ENCODE data around the gene XPO4.

XPO4 gene

DNA sequence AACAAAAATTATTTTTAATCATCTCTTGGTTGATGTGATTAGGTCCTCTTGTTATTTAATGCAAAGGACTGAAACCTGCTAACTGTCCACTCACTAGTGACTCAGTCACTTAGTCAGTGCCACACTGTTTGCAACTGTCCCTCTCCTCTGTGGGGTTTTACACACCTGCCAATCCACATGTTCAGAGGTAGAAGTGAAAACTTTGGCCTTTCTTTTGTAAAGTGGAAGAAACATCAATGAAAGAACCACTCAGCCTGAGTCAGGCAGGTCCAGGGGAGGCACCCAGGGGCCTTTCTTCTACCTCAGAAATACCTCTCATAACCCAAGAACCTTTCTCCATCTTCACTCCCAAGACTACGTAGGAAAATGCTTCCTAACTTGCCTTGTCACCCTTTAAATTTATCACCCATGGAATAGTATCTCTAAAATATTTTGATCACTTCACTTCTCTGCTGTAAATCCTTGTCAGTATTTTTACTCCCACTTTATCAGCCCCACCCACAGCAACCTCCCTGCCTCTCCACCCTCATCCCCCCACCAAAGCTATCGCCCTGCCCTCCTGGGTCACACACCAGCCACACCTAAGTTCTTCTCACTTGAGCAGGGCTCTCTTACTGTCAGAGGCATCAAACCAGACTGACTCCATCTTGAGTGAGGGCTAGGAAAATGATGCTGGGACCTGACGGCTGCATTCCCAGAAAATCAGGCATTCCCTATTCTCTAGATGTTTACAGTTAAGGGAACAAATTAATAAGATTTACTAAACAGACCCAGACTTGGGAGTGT is 99.2 kb downstream of the XPO4 start:
- no peak for TF ChIP-seq POLR2A (IDR thresholded peaks at IDR 0.05; ENCODE audit: low read depth, low read length)
- FAIRE-seq (no peak), DNase-seq (ENCODE audit: insufficient read length, low spot score) (no peak)

DNA sequence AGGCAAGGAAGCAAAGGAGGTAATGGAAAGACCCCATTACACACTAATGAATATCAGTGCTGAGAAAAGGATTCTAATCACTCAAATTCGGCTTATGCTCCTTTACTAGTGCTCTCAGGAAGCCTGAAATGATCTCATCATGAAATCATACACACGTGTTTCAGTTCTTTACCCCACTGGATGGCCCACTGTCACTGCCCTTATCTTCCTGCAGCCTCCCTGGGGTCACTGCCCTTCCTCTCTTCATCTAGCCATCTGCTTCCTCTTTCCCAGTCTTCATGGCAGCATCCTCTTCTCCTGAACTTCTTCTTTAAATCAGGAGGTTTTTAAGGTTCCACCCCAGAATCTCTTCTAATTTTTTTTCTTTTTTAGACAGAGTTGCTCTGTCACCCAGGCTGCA is 100.8 kb downstream of the XPO4 start:
- FAIRE-seq, result no peak
- TF ChIP-seq POLR2A (IDR thresholded peaks at IDR 0.05; ENCODE audit: low read depth, low read length), result no peak
- no peak for DNase-seq (ENCODE audit: insufficient read length, low spot score)

DNA sequence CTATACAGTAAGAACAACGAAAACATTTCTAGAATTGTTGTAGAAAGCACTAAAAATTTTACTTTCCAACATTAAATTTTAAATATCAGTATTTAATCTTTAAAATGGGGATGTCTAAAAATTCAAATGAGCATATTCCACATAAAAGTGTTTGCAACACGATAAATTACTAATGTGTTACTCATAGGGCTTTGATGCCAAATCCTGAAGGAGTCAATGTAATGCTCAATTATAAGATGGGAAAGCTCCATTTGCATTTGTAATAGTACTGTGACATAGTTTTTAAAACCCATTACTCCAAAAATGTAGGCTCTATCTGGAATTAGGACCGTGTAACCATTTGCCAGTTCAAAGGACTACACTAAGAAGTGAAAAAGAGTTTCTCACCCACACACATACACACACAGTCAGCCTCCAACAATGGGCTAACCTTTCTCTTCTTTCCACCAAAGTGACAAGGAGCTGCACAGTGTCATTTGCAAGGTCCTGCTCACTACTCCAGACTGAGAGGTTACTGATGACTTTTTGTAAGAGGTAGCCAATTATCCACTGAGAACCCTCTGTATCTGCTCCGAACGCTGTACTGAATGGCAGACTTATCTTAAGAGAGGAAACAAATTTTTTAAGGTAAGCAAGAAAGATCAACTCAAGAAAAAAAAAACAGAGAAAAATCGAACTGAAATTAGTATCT is 102.7 kb downstream of the XPO4 start:
- no peak for TF ChIP-seq POLR2A (IDR thresholded peaks at IDR 0.05; ENCODE audit: low read depth, low read length)
- no peak for FAIRE-seq
- no peak for DNase-seq (ENCODE audit: insufficient read length, low spot score)

DNA sequence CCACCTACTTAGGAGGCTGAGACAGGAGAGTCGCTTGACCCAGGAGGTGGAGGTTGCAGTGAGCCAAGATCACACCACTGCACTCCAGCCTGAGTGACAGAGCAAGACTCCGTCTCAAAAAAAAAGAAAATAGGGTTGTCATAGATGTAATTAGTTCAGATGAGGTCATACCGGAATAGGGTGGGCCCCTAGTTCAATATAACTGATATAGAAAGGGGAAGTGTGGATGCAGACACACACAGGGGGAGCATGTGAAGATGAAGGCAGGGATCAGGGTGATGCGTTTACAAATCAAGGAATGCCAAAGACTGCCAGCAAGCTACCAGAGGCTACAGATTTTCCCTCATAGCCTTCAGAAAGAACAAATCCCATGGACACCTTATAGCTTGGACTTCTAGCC is 104.5 kb downstream of the XPO4 start:
- TF ChIP-seq POLR2A (IDR thresholded peaks at IDR 0.05; ENCODE audit: low read depth, low read length), result no peak
- no peak for DNase-seq (ENCODE audit: insufficient read length, low spot score)
- FAIRE-seq, result no peak

DNA sequence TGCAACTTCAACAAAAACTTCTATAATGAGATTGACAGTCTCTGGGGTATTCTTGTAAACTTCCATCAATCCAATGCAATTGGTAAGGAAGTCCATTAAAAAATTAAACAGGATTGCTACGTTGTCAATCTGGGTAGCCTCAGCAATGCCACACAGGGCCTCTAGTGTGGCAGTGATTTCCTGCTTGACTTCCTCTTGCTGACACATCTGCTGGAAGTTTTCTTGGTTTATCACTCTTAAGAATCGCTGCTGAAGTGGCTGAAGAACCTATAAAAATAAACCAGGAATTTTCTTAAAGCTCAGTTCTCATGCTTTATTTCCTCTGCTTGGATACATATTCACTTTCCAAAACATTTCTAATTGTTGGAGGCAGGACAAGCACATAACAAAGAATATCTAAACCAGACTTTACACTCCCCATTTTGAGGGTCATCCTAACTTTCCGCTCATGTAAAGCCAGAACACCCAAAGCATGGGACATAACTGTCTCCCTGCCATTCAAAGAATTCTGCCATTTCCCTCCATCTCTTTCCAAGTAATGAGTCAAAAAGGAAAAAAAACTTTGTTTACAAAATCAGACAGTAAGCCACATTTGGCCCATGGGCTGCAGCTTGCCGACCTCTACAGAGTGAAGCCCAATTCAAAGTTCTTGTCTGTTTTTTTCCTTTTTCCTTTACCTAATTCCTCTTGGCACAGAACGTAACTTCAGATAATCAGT is 105.6 kb downstream of the XPO4 start:
- TF ChIP-seq POLR2A (IDR thresholded peaks at IDR 0.05; ENCODE audit: low read depth, low read length), result no peak
- DNase-seq (ENCODE audit: insufficient read length, low spot score), result no peak
- no peak for FAIRE-seq

DNA sequence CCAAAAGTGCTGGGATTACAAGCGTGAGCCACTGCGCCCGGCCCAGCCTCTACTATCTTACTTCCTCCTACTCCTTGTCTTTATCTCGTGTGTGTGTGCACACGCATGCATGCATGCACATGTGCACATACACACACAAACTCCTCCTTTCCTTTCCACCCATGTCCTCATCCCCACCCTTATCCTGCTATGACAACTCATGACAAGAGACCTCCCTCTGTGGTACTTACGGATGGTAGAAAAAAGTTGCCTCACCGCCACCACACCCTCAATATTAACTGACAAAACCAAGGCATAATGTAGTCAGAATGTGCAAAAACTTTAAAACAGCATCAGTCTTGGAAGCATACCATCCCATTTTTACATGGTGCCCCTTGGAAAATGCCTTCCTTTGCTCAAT is 112.9 kb downstream of the XPO4 start:
- FAIRE-seq, result no peak
- no peak for DNase-seq (ENCODE audit: insufficient read length, low spot score)
- TF ChIP-seq POLR2A (IDR thresholded peaks at IDR 0.05; ENCODE audit: low read depth, low read length), result no peak

DNA sequence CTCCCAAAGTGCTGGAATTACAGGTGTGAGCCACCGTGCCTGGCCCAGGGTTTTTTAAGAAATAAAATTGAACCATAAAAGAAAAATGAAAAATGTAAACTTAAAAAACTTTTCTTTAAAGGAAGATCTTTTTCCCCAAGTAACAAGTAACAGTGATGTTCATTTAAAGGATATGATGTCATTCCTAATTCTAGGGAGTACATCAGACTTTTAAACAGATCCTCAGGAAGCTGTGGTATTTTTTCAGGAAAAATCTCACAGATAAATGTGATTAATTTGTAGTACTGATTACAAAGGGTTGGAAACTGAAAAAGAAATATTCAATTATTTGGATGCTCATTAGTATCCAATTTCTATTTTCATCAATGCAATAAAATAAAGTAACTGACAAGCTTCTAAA is 114.2 kb downstream of the XPO4 start:
- TF ChIP-seq POLR2A (IDR thresholded peaks at IDR 0.05; ENCODE audit: low read depth, low read length), result no peak
- FAIRE-seq, result no peak

DNA sequence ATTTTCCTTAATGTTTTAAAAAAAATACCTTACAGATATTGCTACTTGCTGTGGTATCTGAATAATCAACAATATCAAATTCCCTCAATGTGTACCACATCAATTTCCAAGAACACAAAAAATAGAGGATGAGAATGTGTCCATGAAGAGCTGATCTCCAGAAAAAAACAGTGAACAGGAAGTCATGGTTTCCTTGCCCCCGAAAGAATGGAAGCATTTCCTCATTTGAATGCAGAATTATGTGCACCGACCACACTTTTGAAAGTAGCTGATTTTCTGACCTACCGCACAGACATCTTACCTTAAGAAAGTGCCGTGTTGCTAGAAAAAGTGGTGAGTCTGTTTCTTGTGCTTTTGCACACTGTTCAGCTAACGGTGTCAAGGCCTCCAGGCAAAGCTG is 115.4 kb downstream of the XPO4 start:
- DNase-seq (ENCODE audit: insufficient read length, low spot score) (no peak), FAIRE-seq (no peak)
- TF ChIP-seq POLR2A (IDR thresholded peaks at IDR 0.05; ENCODE audit: low read depth, low read length), result no peak

More for the DNA sequence above, 114.2 kb downstream of the XPO4 start:
- no peak for DNase-seq (ENCODE audit: insufficient read length, low spot score)

DNA sequence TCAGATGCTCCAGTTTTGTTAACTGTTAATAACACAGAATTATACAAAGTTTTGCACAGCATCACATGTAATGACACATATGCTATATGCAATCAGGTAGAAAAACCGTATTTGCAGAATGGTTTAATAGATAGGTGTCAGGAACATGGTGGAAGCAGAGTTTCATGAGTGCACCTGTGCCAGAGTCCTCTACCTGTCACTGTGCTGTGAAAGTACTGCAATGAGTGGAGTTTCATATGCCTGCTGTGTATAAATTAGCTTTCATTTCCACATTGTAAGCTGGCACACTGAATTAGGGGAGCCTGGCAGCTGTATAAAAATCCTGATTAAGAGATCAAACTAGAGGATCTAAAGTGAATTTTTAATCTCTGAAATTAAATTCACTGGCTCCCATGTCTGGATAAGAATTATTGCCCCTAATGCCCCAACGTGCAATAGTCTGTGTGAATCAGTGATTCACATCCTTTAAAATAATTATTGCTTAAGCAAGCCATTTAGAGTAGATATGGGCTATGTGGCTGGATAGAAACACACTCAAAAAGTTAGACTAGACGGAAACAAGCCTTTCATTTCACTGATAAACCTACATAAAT is 120.3 kb downstream of the XPO4 start:
- TF ChIP-seq POLR2A (IDR thresholded peaks at IDR 0.05; ENCODE audit: low read depth, low read length), result no peak
- DNase-seq (ENCODE audit: insufficient read length, low spot score) (no peak), FAIRE-seq (no peak)

DNA sequence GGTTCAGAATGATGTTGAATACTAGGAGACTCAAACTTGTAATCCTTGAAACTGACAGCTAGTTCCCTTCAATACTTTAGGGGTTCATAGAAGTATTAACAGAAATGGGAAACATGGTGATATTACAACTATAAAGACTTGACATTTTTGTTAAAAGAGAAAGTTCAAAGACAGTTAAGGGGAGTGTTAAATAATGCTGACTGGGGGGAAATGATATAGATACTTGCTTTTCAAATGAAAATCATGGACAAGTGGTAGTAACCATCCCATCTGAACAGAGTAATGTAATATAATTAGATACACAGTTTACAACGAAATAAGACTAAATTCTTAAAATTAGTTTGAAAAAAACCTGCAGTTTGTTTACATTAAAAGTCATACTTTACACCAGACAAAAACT is 122.2 kb downstream of the XPO4 start:
- FAIRE-seq, result no peak
- TF ChIP-seq POLR2A (IDR thresholded peaks at IDR 0.05; ENCODE audit: low read depth, low read length), result no peak
- DNase-seq (ENCODE audit: insufficient read length, low spot score), result no peak

DNA sequence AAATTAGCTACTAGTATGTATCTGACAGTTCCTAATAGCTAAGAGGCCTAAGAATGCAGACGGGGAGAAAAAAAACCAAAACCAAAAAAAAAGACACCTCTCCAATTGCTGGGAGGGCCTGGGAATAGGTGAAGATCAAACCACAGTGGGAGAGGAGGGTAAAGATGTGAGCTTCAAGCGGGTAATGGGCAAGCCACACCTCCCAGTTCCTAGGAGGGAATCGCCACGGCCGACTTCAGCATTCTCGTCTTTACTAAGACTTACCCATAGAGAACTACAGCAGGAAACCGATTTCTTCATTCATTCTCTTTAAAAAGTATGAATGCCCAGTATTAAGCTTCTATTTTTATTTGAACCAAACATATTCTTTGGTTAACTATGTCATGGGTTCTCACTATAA is 123.1 kb downstream of the XPO4 start:
- no peak for FAIRE-seq

DNA sequence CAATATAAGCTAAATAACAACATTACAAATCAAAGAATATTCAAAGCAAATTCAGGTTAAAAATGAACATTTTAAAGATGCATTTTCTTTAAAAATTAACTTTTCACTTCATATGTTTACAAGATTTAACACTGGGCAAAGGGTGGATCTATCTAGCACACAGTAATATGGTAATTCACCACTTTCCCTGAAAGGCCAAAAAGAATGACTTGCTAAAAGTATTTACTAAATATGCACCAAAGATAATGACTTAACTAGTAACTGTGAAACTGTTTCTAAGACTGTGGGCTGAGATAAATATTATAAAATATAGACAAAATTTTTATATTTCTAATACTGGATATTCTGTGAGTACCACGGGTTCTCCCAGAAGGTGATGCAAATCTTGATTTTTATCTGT is 124.2 kb downstream of the XPO4 start:
- TF ChIP-seq POLR2A (IDR thresholded peaks at IDR 0.05; ENCODE audit: low read depth, low read length), result no peak
- FAIRE-seq (no peak), DNase-seq (ENCODE audit: insufficient read length, low spot score) (no peak)

More for the DNA sequence above, 123.1 kb downstream of the XPO4 start:
- DNase-seq (ENCODE audit: insufficient read length, low spot score), result no peak
- no peak for TF ChIP-seq POLR2A (IDR thresholded peaks at IDR 0.05; ENCODE audit: low read depth, low read length)

DNA sequence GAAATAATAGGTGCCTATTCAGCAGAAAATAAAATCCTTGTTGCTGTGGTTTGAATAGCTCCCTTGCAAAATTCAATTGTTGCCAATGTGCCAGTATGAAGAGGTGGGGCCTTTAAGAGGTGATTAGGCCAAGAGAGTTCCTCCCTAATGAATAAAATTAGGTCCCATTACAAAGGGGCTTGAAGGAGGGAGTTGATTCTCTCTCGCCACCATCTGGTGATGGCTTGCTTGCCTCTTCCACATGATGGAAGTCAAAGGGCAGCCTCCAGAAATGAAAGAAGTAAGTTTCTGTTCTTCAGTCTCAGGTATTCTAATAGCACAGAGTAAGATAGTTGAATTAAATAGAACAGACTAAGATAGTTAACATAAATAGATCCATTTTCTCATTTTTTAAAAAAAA is 125.8 kb downstream of the XPO4 start:
- DNase-seq (ENCODE audit: insufficient read length, low spot score), result no peak
- no peak for FAIRE-seq
- TF ChIP-seq POLR2A (IDR thresholded peaks at IDR 0.05; ENCODE audit: low read depth, low read length), result no peak

DNA sequence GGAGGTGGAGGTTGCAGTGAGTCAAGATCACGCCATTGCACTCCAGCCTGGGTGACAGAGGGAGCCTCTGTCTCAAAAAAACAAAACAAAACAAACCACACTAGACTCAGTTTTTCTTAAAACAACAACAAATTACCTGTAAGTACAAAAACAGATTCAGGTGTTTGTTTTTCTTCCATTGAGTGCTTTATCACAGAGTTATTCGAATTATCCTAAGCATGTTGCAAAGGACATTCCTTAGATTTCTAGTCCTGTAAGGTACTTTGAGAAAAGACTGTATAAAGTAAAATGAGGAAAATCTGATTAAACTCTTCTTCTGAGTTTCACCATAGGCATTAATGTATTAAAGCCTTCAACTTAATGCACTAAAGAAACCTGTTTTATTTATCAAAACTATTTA is 126.6 kb downstream of the XPO4 start:
- no peak for TF ChIP-seq POLR2A (IDR thresholded peaks at IDR 0.05; ENCODE audit: low read depth, low read length)
- DNase-seq (ENCODE audit: insufficient read length, low spot score) (no peak), FAIRE-seq (no peak)

Measured in H54 (cell line).